ENCODE results near the gene UBE2I. TPM values are rescaled to one million over a fixed set of nuclear protein-coding genes. Genes with fewer than 3 reads are reported as not detected.

UBE2I gene
- total RNA-seq, 1 experiment from 2014 or later: 212 TPM

GRCh38 chr16:1283296-1283695 is 26.1 kb upstream of the UBE2I start:
- TF ChIP-seq SP1 (IDR thresholded peaks at IDR 0.05; ENCODE audit: low read depth): no peak
- TF ChIP-seq JUND (IDR thresholded peaks at IDR 0.05): no peak
- no peak for TF ChIP-seq ZFX (IDR thresholded peaks at IDR 0.05)
- no peak for TF ChIP-seq CTCF (IDR thresholded peaks at IDR 0.05 in 2 of 3, conservative IDR thresholded peaks at IDR 0.05 in 1 of 3; ENCODE audit: borderline replicate concordance in 1 of 3, insufficient read depth in 1 of 3, low read depth in 2 of 3, low read length in 2 of 3)
- no peak for TF ChIP-seq EZH2phosphoT487 (IDR thresholded peaks at IDR 0.05; ENCODE audit: borderline replicate concordance)
- TF ChIP-seq RAD21 (IDR thresholded peaks at IDR 0.05; ENCODE audit: low read depth): no peak
- no peak for TF ChIP-seq YY1 (IDR thresholded peaks at IDR 0.05; ENCODE audit: extremely low read depth, insufficient replicate concordance, low read depth, low read length)
- no peak for TF ChIP-seq ZNF274 (IDR thresholded peaks at IDR 0.05; ENCODE audit: low read depth, low read length)
- no peak for TF ChIP-seq MAX (IDR thresholded peaks at IDR 0.05)
- no peak for TF ChIP-seq ZBTB33 (IDR thresholded peaks at IDR 0.05; ENCODE audit: extremely low read depth, insufficient replicate concordance, low read length)
- TF ChIP-seq POLR2AphosphoS5 (IDR thresholded peaks at IDR 0.05; ENCODE audit: low read depth, low read length): no peak
- TF ChIP-seq SIN3A (IDR thresholded peaks at IDR 0.05; ENCODE audit: low read depth): no peak
- no peak for TF ChIP-seq CEBPB (IDR thresholded peaks at IDR 0.05; ENCODE audit: low read depth)
- no peak for TF ChIP-seq SRF (IDR thresholded peaks at IDR 0.05; ENCODE audit: low read depth)
- H3K27me3 ChIP-seq (ENCODE audit: insufficient read depth, low read length): no peaks in the 10 kb centered on the region
- DNase-seq (ENCODE audit: low read depth, low spot score): no peak
- H3K4me3 ChIP-seq (replicated peaks in 1 of 2; ENCODE audit: low read depth in 1 of 2, low read length in 2 of 2): no peak overlapping the region
- H3K9me2 ChIP-seq (ENCODE audit: insufficient read depth): no peaks in the 10 kb centered on the region
- no peaks in the 10 kb centered on the region for H3K36me3 ChIP-seq (ENCODE audit: control insufficient read depth in 1 of 2, insufficient read depth in 2 of 2, low read length in 2 of 2)
- no peak overlapping the region; the same call in 1 of the 2 replicates for H3K4me2 ChIP-seq (ENCODE audit: low read length)
- no peak overlapping the region for H2AFZ ChIP-seq (ENCODE audit: low read depth, low read length, poor library complexity, severe bottlenecking)
- no peaks in the 10 kb centered on the region for H4K20me1 ChIP-seq (ENCODE audit: insufficient read depth)
- H3K27ac ChIP-seq (ENCODE audit: low read depth, low read length): no peak overlapping the region
- RAD21 ChIA-PET (ENCODE audit: low non-redundant PET in 1 of 2, low total read pairs in 2 of 2, uncharacterized antibody in 2 of 2, unreplicated experiment in 2 of 2): no interaction called here
- H3K4me1 ChIP-seq (ENCODE audit: control insufficient read depth in 1 of 2, insufficient read depth in 2 of 2, low read length in 2 of 2): peaks cover 0 to 10% of the 10 kb centered on the region in 2 experiments; a peak in 1 of 4 replicates
- CTCF ChIA-PET: no interaction called here
- H3K9ac ChIP-seq (ENCODE audit: low read length): no peak overlapping the region
- intact Hi-C loops (cut with micrococcal nuclease): no loop called here
- ATAC-seq: no peak
- BruUV-seq (replicated peaks): no TSS peak
- H3K9me3 ChIP-seq (ENCODE audit: control insufficient read depth in 1 of 2, insufficient read depth in 1 of 2, low read depth in 1 of 2, low read length in 2 of 2): no peaks in the 10 kb centered on the region
- no peaks in the 10 kb centered on the region for H3K79me2 ChIP-seq (ENCODE audit: insufficient read depth, low read length)
- POLR2A ChIA-PET: no interaction called here

Measured in HCT116 (cell line).